ENCODE measurements around the gene HBM.

GRCh38 chr16:162271-162991 is 3.3 kb upstream of the HBM start:
- TF ChIP-seq POLR2A (IDR thresholded peaks at IDR 0.05) (no peak), EP300 (IDR thresholded peaks at IDR 0.05) (no peak), POLR2AphosphoS5 (IDR thresholded peaks at IDR 0.05) (no peak)

Data from gastroesophageal sphincter (tissue), 2 donors.